PFSK-1 (cell line): ENCODE data around the gene NDFIP2.

Experiments used
- FOXP2 ChIP-seq: optimal IDR thresholded peaks from 2 replicates; pipeline ENCODE3; 2011; ENCODE audit warnings: borderline replicate concordance, control low read depth, inconsistent platforms; ENCODE audit not compliant: insufficient read depth; ENCODE audit errors: extremely low read length, extremely low read depth
- POLR2AphosphoS5 ChIP-seq: IDR thresholded peaks from 2 replicates; pipeline ENCODE4 v1.6.1; 2012; ENCODE audit warnings: low read depth, mild to moderate bottlenecking, control low read depth, low read length, moderate library complexity
- SIN3A ChIP-seq: IDR thresholded peaks from 2 replicates; pipeline ENCODE4 v1.6.1; 2012; ENCODE audit warnings: mild to moderate bottlenecking, low read length, moderate library complexity, borderline replicate concordance; ENCODE audit not compliant: insufficient read depth
- TAF1 ChIP-seq: IDR thresholded peaks from 2 replicates; pipeline ENCODE4 v1.6.1; 2012; ENCODE audit warnings: low read length, control low read depth, borderline replicate concordance; ENCODE audit not compliant: insufficient read depth
- TF ChIP-seq, protein P1 (sequence below), 2 experiments: IDR thresholded peaks; 2 replicates each; pipeline versions ENCODE4 v1.6.1 to v1.8.0; 2011 to 2012; ENCODE audit warnings: low read depth in 2 of 2, low read length in 2 of 2, control low read depth in 1 of 2, inconsistent platforms in 1 of 2, mild to moderate bottlenecking in 1 of 2, moderate library complexity in 1 of 2; ENCODE audit not compliant: insufficient read depth in 1 of 2

The NDFIP2 gene

GRCh38 chr13:79548902-79549301 is 67.9 kb downstream of the NDFIP2 start:
- TF ChIP-seq SIN3A, result no peak
- TF ChIP-seq, protein P1, sequence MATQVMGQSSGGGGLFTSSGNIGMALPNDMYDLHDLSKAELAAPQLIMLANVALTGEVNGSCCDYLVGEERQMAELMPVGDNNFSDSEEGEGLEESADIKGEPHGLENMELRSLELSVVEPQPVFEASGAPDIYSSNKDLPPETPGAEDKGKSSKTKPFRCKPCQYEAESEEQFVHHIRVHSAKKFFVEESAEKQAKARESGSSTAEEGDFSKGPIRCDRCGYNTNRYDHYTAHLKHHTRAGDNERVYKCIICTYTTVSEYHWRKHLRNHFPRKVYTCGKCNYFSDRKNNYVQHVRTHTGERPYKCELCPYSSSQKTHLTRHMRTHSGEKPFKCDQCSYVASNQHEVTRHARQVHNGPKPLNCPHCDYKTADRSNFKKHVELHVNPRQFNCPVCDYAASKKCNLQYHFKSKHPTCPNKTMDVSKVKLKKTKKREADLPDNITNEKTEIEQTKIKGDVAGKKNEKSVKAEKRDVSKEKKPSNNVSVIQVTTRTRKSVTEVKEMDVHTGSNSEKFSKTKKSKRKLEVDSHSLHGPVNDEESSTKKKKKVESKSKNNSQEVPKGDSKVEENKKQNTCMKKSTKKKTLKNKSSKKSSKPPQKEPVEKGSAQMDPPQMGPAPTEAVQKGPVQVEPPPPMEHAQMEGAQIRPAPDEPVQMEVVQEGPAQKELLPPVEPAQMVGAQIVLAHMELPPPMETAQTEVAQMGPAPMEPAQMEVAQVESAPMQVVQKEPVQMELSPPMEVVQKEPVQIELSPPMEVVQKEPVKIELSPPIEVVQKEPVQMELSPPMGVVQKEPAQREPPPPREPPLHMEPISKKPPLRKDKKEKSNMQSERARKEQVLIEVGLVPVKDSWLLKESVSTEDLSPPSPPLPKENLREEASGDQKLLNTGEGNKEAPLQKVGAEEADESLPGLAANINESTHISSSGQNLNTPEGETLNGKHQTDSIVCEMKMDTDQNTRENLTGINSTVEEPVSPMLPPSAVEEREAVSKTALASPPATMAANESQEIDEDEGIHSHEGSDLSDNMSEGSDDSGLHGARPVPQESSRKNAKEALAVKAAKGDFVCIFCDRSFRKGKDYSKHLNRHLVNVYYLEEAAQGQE (IDR thresholded peaks at IDR 0.05; ENCODE audit: insufficient read depth in 1 of 2, low read depth in 2 of 2, low read length in 2 of 2), result no peak
- no peak for TF ChIP-seq POLR2AphosphoS5
- TF ChIP-seq FOXP2, result no peak
- TF ChIP-seq TAF1, result no peak

GRCh38 chr13:79549355-79550106 is 68.6 kb downstream of the NDFIP2 start:
- TF ChIP-seq TAF1, result no peak

- TF ChIP-seq POLR2AphosphoS5, result no peak
- no peak for TF ChIP-seq FOXP2
- TF ChIP-seq SIN3A, result no peak
- TF ChIP-seq, protein P1 (IDR thresholded peaks at IDR 0.05; ENCODE audit: insufficient read depth in 1 of 2, low read depth in 2 of 2, low read length in 2 of 2), result no peak
- TF ChIP-seq TAF1, result no peak
These were observed 76.7 kb downstream of the NDFIP2 start for GRCh38 chr13:79557666-79558065.

DNA sequence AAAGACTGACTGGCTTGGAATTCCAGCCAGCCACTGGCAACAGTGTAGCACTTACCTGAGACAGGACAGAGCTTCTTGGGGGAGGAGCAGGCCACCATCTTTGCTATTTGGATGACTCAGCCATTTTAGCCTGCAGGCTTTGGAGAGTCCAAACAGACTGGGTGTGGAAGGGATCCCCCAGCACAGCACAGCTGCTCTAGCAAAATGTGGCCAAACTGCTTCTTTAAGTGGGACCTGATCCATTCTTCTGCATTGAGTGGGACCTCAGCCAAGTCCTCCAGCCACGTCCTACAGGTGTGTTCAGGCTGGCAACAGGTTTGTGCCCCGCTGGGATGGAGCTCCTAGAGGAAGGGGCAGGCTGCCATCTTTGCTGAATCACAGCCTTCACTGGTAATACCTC is 80.0 kb downstream of the NDFIP2 start:
- TF ChIP-seq TAF1 (no peak), SIN3A (no peak), POLR2AphosphoS5 (no peak), FOXP2 (no peak)
- TF ChIP-seq, protein P1 (IDR thresholded peaks at IDR 0.05; ENCODE audit: insufficient read depth in 1 of 2, low read depth in 2 of 2, low read length in 2 of 2), result no peak

DNA sequence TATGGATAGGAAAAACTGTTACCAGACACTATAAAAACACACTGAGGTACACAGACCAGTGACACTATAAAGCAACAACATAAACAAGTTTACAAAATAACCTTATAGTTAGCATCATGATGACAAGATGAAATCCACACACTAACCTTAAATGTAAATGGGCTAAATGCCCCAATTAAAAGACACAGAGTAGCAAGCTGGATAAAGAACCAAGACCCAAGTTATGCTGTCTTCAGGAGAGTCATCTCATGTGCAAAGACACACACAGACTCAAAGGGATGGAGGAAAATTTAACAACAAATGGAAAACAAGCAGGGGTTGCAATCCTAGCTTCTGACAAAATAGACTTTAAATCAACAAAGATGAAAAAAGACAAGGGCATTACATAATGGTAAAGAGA is 81.6 kb downstream of the NDFIP2 start:
- no peak for TF ChIP-seq POLR2AphosphoS5
- no peak for TF ChIP-seq FOXP2
- TF ChIP-seq SIN3A, result no peak
- TF ChIP-seq TAF1, result no peak
- TF ChIP-seq, protein P1 (IDR thresholded peaks at IDR 0.05; ENCODE audit: insufficient read depth in 1 of 2, low read depth in 2 of 2, low read length in 2 of 2), result no peak
